ENCODE data around the gene A1BG. TPM values are rescaled to one million over a fixed set of nuclear protein-coding genes. Genes with fewer than 3 reads are reported as not detected.
A peak's percentile ranks its signal among the peaks of the same experiment; 100 is the strongest.
"Not testable (repeated sequence)": the region's sequence is repeated elsewhere in the genome, so short reads cannot be mapped to it uniquely, and the experiment has no call there.

The A1BG gene
- polyA plus RNA-seq, 4 donors = 0.64 to 45.9 (median 9.3) TPM; not detected in 1

GRCh38 chr19:58381460-58382212 lies 28.3 kb upstream of the A1BG start:
- no peak for FAIRE-seq

DNA sequence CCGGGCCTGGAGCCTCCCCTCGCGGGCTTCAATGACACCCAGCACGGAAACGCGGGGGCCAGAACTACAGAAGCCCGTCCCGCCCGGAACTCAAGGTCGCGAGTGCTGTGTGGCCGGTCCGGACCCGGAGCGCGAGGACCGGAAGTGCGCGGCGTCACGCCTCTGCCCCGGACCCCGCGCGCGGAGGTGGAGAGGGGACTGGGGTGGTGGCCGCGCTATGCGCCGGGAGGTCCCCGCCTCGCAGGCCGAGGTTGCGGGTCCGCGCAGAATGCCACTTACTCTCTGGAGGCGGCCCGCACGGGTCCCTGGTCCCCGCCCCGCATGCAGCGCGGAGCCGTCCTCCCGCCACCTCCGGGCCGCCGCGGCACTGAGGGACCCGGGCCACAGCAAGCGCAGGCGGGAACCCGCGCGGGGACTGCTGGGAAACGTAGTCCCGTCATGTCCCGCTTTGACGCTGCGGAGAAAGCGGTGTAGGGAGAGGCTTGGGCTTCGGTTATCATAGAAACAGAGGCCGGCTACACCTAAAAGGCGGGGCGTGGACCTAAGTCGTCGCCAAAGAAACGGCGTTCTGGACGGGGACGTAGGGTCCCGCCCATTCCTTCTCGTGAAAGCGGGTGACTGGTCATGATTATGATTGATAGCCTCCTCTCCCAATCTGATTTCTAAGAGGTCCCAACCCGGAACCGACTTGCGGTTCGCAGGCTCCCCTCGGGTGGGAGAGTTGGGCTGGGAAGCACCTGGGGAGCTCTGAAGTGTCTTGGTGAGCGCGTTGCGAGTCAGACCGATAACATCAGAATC lies 27.6 kb upstream of the A1BG start, which contains the start of gene ZNF837:
ZNF837 (minus strand) TSS at position 369 of the 798 bp plus-strand sequence. CDS start 11,698 bp downstream, outside the sequence.
- Histone ChIP-seq H3K4me3 (ENCODE audit: low read depth in 1 of 3, low read length in 3 of 3) (peak within 1 kb of the TSS; percentile 48 to 64 (median 58)), H3K27ac (ENCODE audit: low read depth in 1 of 3, low read length in 2 of 3) (peak within 1 kb of the TSS; percentile 57 to 88 (median 88)), H3K9me3 (ENCODE audit: control insufficient read depth in 2 of 2, insufficient read depth in 1 of 2, low read depth in 1 of 2, low read length in 1 of 2) (no peaks in the 10 kb centered on the region), H3K36me3 (ENCODE audit: control insufficient read depth in 3 of 3, insufficient read depth in 2 of 3, low read depth in 1 of 3, low read length in 3 of 3) (peaks cover 0 to 15% (median 0%) of the 10 kb centered on the region in 3 donors), H3K4me1 (ENCODE audit: control insufficient read depth in 3 of 3, insufficient read depth in 2 of 3, low read depth in 1 of 3, low read length in 2 of 3) (peaks cover 0 to 31% (median 4%) of the 10 kb centered on the region in 3 donors), H3K27me3 (ENCODE audit: control insufficient read depth in 3 of 3, insufficient read depth in 3 of 3, low read length in 3 of 3) (no peaks in the 10 kb centered on the region)
- DNase-seq (peak; percentile 100), FAIRE-seq (peak; percentile 65)
- 0% methylated on average over 67 to 83 of the region's 83 CpGs for WGBS, 3 donors

More at GRCh38 chr19:58381460-58382212, 28.3 kb upstream of the A1BG start:
- no peaks in the 10 kb centered on the region for H3K27me3 ChIP-seq (ENCODE audit: control insufficient read depth in 3 of 3, insufficient read depth in 3 of 3, low read length in 3 of 3)
- H3K4me3 ChIP-seq (ENCODE audit: low read depth in 1 of 3, low read length in 3 of 3) = peak overlapping the region; percentile 31 to 64 (median 58)
- no peak for DNase-seq
- H3K4me1 ChIP-seq (ENCODE audit: control insufficient read depth in 3 of 3, insufficient read depth in 2 of 3, low read depth in 1 of 3, low read length in 2 of 3) = peaks cover 0 to 34% (median 4%) of the 10 kb centered on the region in 3 donors
- peaks cover 0 to 15% (median 0%) of the 10 kb centered on the region in 3 donors for H3K36me3 ChIP-seq (ENCODE audit: control insufficient read depth in 3 of 3, insufficient read depth in 2 of 3, low read depth in 1 of 3, low read length in 3 of 3)
- no peaks in the 10 kb centered on the region for H3K9me3 ChIP-seq (ENCODE audit: control insufficient read depth in 2 of 2, insufficient read depth in 1 of 2, low read depth in 1 of 2, low read length in 1 of 2)
- WGBS, 3 donors = 22 to 29% (median 23%) methylated on average over 26 of the region's 26 CpGs
- peak overlapping the region; percentile 36 to 88 (median 65) for H3K27ac ChIP-seq (ENCODE audit: low read depth in 1 of 3, low read length in 2 of 3)

DNA sequence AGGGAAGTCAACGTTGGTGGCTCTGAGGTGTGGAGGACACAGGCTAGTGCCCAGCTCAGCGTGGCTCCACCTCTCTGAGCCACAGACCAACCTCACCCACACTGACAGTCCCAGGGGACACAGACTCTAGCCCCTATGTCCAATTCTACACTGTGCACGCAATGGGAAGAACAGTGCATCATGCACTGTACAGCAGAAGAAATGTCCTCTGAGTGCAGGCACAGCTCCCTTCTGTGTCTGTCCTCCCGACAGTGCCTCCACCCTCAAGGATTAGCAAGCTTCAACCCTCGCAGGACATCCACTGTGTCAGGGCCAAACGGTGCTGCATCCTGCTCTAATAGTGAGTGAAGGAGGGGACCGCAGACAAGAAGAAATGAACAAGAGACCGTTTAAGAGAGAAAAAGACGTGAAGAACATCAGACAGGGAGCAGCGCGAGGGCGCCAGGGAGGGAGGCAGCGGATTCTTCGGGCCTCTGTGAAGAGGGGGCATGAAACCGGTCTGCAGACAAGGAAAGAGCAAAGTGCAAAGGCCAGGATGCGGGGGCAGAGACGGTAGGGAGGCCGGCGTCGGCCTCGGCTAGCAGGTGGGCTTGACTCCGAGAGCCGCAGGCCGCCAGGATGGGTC lies 26.9 kb upstream of the A1BG start:
- WGBS, 3 donors = 1 to 5% (median 2%) methylated on average over 21 to 24 of the region's 24 CpGs
- H3K27me3 ChIP-seq (ENCODE audit: control insufficient read depth in 3 of 3, insufficient read depth in 3 of 3, low read length in 3 of 3) = no peaks in the 10 kb centered on the region
- H3K36me3 ChIP-seq (ENCODE audit: control insufficient read depth in 3 of 3, insufficient read depth in 2 of 3, low read depth in 1 of 3, low read length in 3 of 3) = peaks cover 0 to 15% (median 0%) of the 10 kb centered on the region in 3 donors
- DNase-seq (no peak), FAIRE-seq (no peak)
- peak overlapping the region; percentile 57 to 88 (median 88) for H3K27ac ChIP-seq (ENCODE audit: low read depth in 1 of 3, low read length in 2 of 3)
- H3K4me1 ChIP-seq (ENCODE audit: control insufficient read depth in 3 of 3, insufficient read depth in 2 of 3, low read depth in 1 of 3, low read length in 2 of 3) = peaks cover 0 to 24% (median 4%) of the 10 kb centered on the region in 3 donors
- H3K9me3 ChIP-seq (ENCODE audit: control insufficient read depth in 2 of 2, insufficient read depth in 1 of 2, low read depth in 1 of 2, low read length in 1 of 2) = no peaks in the 10 kb centered on the region
- peak overlapping the region; percentile 48 to 64 (median 58) for H3K4me3 ChIP-seq (ENCODE audit: low read depth in 1 of 3, low read length in 3 of 3)

- Histone ChIP-seq H3K4me3 (ENCODE audit: low read depth in 1 of 3, low read length in 3 of 3) (no peak overlapping the region), H3K9me3 (ENCODE audit: control insufficient read depth in 2 of 2, insufficient read depth in 1 of 2, low read depth in 1 of 2, low read length in 1 of 2) (no peaks in the 10 kb centered on the region), H3K36me3 (ENCODE audit: control insufficient read depth in 3 of 3, insufficient read depth in 2 of 3, low read depth in 1 of 3, low read length in 3 of 3) (peaks cover 0 to 15% (median 0%) of the 10 kb centered on the region in 3 donors), H3K27ac (ENCODE audit: low read depth in 1 of 3, low read length in 2 of 3) (no peak overlapping the region), H3K27me3 (ENCODE audit: control insufficient read depth in 3 of 3, insufficient read depth in 3 of 3, low read length in 3 of 3) (no peaks in the 10 kb centered on the region), H3K4me1 (ENCODE audit: control insufficient read depth in 3 of 3, insufficient read depth in 2 of 3, low read depth in 1 of 3, low read length in 2 of 3) (peaks cover 0 to 18% (median 4%) of the 10 kb centered on the region in 3 donors)
- FAIRE-seq = no peak
- WGBS, 3 donors = 85 to 93% (median 87%) methylated on average over 5 to 6 of the region's 6 CpGs
- DNase-seq = no peak
These were observed 26.0 kb upstream of the A1BG start for GRCh38 chr19:58379246-58379645.

GRCh38 chr19:58376724-58377123 lies 23.4 kb upstream of the A1BG start:
- H3K27me3 ChIP-seq (ENCODE audit: control insufficient read depth in 3 of 3, insufficient read depth in 3 of 3, low read length in 3 of 3); H3K4me3 ChIP-seq (ENCODE audit: low read depth in 1 of 3, low read length in 3 of 3); DNase-seq; FAIRE-seq; H3K9me3 ChIP-seq (ENCODE audit: control insufficient read depth in 2 of 2, insufficient read depth in 1 of 2, low read depth in 1 of 2, low read length in 1 of 2); H3K27ac ChIP-seq (ENCODE audit: low read depth in 1 of 3, low read length in 2 of 3): not testable (repeated sequence)
- 80 to 82% (median 80%) methylated on average over 7 of the region's 7 CpGs for WGBS, 3 donors
- Histone ChIP-seq H3K4me1 (ENCODE audit: control insufficient read depth in 3 of 3, insufficient read depth in 2 of 3, low read depth in 1 of 3, low read length in 2 of 3) (peaks cover 0 to 16% (median 4%) of the 10 kb centered on the region in 3 donors), H3K36me3 (ENCODE audit: control insufficient read depth in 3 of 3, insufficient read depth in 2 of 3, low read depth in 1 of 3, low read length in 3 of 3) (peaks cover 0 to 19% (median 0%) of the 10 kb centered on the region in 3 donors)

DNA sequence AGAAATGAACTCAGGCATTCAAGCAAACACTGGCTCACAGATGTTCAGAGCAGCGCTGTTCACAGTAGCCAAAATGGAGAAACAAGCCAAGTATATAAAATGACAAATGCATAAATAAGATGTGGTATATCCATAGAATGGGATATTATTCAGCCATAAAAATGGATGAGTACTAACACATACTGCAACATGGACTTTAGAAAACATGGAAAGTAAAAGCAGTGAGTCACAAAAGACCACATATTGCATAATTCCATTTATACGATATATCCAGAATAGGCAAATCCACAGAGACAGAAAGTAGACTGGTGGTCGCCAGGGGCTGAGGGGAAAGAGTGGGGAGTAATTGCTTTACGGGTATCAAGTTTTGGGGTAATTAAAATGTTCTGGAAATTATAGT lies 20.9 kb upstream of the A1BG start:
- FAIRE-seq = no peak
- Histone ChIP-seq H3K4me1 (ENCODE audit: control insufficient read depth in 3 of 3, insufficient read depth in 2 of 3, low read depth in 1 of 3, low read length in 2 of 3) (peaks cover 0 to 2% (median under 1%) of the 10 kb centered on the region in 3 donors), H3K4me3 (ENCODE audit: low read depth in 1 of 3, low read length in 3 of 3) (no peak overlapping the region), H3K27ac (ENCODE audit: low read depth in 1 of 3, low read length in 2 of 3) (no peak overlapping the region), H3K9me3 (ENCODE audit: control insufficient read depth in 2 of 2, insufficient read depth in 1 of 2, low read depth in 1 of 2, low read length in 1 of 2) (no peaks in the 10 kb centered on the region), H3K27me3 (ENCODE audit: control insufficient read depth in 3 of 3, insufficient read depth in 3 of 3, low read length in 3 of 3) (no peaks in the 10 kb centered on the region), H3K36me3 (ENCODE audit: control insufficient read depth in 3 of 3, insufficient read depth in 2 of 3, low read depth in 1 of 3, low read length in 3 of 3) (peaks cover 0 to 25% (median 0%) of the 10 kb centered on the region in 3 donors)
- WGBS, 3 donors = 89 to 94% (median 90%) methylated on average over 4 of the region's 4 CpGs
- DNase-seq = no peak

DNA sequence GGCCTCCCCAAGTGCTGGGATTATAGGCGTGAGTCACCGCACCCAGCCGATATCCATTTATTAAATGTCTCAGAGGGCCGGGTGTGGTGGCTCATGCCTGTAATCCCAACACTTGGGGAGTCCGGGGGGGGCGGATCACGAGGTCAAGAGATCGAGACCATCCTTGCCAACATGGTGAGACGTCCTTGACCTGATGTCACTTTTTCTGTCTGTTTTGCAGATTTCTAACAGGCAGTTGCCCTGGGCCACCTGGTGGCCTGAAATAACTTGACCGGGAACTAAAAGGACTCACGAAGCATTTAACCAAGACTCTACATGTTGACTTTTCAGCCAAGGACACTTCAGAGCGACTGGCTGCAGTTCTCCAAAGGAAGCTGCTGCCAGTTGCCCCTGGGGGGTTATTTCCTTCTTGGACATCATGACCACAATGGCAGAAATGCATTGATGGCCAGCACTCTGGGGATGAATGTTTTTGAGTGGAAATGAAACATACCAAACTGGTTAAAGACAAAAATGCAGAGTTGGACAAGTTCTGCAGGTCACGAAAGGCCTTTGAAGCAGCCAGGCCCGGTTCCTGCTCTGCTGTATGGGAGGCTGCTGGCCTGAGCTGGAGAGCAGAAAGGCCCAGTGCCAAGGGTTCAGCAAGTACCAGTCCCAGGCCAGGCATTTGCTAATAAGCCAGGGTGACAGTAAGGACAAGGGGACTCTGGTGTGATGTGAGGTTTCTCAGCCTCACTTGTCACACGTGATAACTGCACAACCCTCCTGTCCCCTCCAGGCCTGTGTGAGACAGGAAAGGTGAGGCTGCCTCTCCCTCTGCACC lies 19.2 kb upstream of the A1BG start:
- Histone ChIP-seq H3K27ac (ENCODE audit: low read depth in 1 of 3, low read length in 2 of 3) (no peak overlapping the region), H3K27me3 (ENCODE audit: control insufficient read depth in 3 of 3, insufficient read depth in 3 of 3, low read length in 3 of 3) (peaks cover 0 to 2% (median 0%) of the 10 kb centered on the region in 3 donors), H3K9me3 (ENCODE audit: control insufficient read depth in 2 of 2, insufficient read depth in 1 of 2, low read depth in 1 of 2, low read length in 1 of 2) (peaks cover 0 to 4% of the 10 kb centered on the region in 2 donors), H3K36me3 (ENCODE audit: control insufficient read depth in 3 of 3, insufficient read depth in 2 of 3, low read depth in 1 of 3, low read length in 3 of 3) (peaks cover 0 to 19% (median 0%) of the 10 kb centered on the region in 3 donors), H3K4me3 (ENCODE audit: low read depth in 1 of 3, low read length in 3 of 3) (no peak overlapping the region), H3K4me1 (ENCODE audit: control insufficient read depth in 3 of 3, insufficient read depth in 2 of 3, low read depth in 1 of 3, low read length in 2 of 3) (no peaks in the 10 kb centered on the region)
- FAIRE-seq (no peak), DNase-seq (no peak)
- WGBS, 3 donors = 78 to 79% (median 79%) methylated on average over 15 of the region's 15 CpGs
